PFSK-1 (cell line): ENCODE results near the gene IGF1R.

ENCODE experiments used
- FOXP2 ChIP-seq: optimal IDR thresholded peaks from 2 replicates; pipeline ENCODE3; 2011; ENCODE audit warnings: borderline replicate concordance, control low read depth, inconsistent platforms; ENCODE audit not compliant: insufficient read depth; ENCODE audit errors: extremely low read length, extremely low read depth
- REST ChIP-seq, 2 experiments: IDR thresholded peaks; 2 replicates each; pipeline versions ENCODE4 v1.6.1 to v1.8.0; 2011 to 2012; ENCODE audit warnings: low read depth in 2 of 2, low read length in 2 of 2, control low read depth in 1 of 2, inconsistent platforms in 1 of 2, mild to moderate bottlenecking in 1 of 2, moderate library complexity in 1 of 2; ENCODE audit not compliant: insufficient read depth in 1 of 2
- SIN3A ChIP-seq: IDR thresholded peaks from 2 replicates; pipeline ENCODE4 v1.6.1; 2012; ENCODE audit warnings: mild to moderate bottlenecking, low read length, moderate library complexity, borderline replicate concordance; ENCODE audit not compliant: insufficient read depth

- TF ChIP-seq REST (IDR thresholded peaks at IDR 0.05; ENCODE audit: insufficient read depth in 1 of 2, low read depth in 2 of 2, low read length in 2 of 2) (no peak), SIN3A (no peak), FOXP2 (no peak)
Observed at GRCh38 chr15:98765610-98766009, 117.3 kb downstream of the IGF1R start.
